ENCODE results near the gene VPS26C.

VPS26C gene

DNA sequence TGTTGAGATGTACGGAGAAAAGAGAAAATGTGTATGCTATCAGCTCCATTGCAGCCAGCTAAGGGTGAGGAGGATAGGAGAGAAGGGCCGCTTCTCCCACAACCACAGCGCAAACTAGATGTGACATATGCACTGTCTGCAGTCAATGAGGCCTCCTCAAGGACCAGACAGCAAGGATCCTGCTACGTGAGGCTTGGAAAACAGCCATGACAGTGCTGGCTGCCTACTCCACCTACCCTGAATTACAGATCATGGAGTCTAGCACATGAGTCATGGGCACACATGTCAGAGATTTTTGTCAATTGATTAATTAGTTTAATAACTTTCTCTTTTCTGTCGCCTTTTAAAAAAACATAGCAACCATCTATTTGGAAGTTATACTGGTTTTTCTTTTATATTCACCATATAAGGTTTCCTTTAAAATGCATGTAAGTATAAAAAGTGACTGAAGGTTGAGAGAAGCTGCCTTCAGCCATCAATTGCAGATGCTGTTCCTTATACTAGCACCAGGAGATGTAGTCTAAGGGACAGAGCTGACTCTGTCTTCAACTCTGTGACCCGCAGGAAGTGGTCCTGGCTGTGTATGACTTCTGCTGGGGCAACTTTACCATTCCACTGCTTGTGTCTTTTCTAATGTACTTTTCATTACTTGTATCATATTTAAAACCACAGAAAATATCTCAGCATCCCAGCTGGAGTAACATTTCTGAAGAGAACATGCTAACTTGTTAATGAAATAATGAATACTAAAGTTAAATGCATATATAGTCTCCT is 3.1 kb downstream of the VPS26C start:
- no peak for ATAC-seq

DNA sequence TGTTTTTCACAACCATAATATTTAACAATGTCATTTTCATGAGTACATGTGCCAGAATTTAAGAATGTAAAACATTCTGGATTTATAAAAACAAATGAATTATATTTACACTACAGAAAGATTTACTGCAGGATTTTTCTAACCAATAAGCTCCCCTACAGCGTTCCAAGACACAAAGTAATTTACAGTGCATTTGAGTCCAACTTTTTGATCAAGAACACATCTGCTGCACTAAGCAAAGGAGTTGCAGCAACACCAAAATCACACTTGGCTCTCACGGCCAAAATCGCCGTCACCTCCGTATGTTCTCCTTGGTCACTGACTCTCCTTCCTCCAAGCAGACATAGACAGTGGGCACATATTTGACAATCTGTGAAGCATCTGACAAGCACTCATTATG is 7.7 kb downstream of the VPS26C start:
- ATAC-seq: no peak

DNA sequence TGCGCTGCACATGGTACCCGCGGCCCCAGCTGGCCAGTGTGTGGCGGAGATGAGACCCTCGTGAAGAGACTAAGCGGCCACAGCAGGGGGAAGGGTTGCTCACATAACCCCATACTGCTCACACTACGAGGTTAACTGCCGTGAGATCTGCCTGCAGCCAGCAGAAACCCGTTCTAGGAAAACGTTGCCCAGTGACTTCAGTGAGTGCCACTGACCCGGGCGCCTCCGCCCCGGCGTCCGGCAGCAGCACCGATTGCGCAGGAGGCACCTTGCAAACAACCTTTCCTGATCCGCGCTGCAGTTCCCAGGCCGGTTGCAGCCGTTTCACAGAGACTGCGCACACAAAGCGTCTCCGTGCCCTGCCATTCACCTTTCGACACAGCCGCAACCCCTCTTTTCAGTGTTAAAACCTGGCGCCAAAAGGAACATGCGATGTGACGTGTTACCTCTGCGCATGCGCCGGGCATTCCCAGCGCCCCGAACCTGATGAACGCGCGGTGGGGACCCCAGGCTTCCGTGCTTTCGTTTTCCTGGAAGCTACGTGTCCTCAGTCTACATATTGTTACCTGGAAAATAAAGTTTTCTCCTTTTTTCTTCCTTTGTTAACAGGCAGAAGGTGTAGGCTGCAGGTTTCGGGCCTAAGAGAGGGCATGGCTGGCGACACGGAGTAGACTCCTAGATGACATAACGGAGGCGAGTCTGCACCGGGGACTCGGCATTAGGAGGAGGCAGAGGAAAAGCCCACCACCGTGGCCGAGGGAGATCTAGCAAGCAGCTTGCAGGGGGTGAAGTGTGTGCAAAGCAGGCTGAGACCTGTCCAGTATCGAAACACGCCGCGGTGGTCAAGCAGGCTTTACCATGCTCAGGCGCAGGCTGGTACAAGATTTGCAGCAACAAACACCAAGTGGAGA is 8.9 kb downstream of the VPS26C start:
- ATAC-seq: peak; percentile 94 to 95

DNA sequence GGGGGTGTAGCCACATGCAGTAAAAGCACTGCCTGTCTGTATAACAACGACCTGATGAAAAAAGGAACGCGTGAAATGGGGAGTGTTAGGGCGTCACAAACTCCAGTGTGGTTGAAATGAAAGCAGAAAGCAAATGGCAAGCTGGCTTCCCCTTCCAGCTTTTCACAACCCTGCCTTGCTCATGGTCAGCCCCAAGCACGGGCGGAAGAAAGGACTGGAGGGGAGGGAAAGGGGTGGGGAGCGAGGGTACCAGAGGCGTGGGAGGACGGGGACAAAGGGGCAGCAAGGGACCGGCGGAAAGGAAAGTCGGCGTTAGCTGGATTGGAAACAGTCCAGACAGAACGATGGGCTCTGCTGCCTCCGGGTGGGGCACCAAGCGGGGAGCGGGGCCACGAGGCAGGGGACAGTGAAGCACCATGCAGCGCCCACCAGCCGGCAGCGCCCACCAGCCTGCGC is 9.6 kb downstream of the VPS26C start:
- ATAC-seq: no peak

DNA sequence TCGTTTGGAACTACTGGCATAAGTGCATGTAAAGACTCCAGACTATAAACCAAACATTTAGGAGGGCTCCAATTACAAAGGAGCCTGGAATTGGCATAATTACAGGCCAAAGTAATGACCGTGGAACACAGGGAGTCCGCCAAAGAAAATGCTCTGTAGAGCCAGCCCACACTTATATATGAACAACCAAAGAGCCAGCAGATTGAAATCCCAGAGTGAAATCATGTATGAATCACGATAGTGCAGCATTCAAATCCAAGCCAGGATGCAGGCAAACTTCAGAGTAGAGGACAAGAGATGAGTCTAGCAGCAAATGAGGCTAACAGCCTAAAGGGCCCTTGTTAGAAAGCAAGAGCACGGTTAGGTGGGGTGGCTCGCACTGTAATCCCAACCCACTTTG is 13.1 kb downstream of the VPS26C start:
- no peak for ATAC-seq

DNA sequence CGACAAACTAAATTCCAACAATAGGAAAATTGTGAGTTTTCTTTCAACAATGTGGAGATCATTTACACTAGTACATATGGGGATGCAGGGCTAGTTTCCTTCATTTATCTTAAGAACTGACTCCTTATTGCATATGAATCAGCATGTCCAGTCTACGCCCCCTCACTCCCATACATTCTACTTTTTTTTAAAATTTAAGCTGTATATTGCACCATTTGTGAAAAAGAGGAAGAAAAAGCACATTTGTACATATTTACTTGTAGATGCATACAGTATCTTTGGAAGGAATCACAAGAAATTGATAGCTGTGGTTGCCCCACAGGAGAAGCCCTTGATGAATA is 15.9 kb downstream of the VPS26C start:
- ATAC-seq: no peak

DNA sequence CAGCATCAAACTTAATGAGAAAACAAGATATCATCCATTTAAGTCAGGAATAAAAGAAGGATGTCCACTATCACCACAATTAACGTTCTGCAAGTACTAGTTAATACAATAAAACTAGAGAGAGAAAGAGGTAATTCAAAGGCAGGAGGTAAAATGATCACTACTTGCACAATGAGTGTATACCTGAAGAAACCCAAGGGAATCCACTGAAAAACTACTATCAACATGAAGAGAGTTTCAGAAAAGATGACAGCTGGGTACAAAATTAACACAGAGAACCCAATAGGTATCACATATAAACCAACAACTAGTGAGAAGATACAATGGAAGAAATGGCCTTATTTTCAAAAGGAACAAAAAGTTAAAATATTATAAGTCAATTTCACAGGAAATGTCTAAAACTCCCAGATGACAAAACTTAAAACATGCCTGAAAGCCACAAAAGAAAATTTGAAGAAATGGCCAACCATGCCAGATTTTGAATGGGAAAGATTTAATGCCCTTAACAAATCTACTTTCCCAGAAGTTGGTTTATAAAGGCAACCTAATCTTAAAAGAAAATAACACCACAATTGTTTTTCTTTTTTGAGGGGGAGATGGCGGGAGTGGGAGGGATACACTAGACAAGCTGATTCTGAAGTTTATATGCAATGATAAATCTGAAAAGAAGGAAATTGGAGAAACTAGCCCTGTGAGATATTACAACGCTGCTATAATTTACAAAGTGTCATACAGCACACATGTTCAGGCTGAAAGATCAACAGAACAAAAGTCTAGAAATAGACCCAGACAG is 17.8 kb downstream of the VPS26C start:
- ATAC-seq: no peak

DNA sequence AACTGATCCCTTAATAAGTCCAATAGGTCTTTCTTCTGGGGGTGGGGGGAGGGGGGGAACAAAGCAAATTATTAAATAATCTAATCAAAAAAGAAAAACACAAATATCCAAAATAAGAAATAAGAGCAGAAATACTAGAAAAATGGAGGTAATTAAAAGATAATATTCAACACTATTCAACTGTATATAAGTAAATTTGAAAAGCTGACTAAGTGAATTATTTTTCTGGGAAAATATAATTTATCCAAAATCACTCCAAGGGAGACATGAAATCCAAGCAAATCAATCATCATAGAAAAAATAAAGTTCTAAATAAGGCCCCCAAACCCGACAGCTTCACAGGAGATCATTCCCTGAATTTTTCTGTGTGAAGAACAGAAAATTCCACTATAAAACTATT is 18.8 kb downstream of the VPS26C start:
- no peak for ATAC-seq

DNA sequence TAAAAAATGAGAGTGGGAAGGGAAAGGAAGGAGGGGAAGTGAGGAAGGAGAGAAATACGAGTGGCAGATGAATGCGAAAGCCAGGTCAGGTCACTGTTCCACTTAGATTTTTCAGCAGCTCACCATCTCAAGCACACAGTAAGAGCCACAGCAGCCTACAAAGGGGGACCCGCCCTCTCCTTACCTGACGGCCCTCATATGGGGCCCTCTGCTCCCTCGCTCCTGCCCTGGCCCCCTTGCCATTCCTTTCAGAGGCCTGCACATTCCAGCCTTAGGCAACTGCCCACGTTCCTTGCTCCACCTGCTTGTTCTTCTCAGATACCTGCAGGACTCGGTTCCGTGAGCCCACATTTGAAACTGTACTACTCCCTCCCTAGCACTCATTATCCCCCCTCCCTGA is 22.0 kb downstream of the VPS26C start:
- no peak for ATAC-seq

DNA sequence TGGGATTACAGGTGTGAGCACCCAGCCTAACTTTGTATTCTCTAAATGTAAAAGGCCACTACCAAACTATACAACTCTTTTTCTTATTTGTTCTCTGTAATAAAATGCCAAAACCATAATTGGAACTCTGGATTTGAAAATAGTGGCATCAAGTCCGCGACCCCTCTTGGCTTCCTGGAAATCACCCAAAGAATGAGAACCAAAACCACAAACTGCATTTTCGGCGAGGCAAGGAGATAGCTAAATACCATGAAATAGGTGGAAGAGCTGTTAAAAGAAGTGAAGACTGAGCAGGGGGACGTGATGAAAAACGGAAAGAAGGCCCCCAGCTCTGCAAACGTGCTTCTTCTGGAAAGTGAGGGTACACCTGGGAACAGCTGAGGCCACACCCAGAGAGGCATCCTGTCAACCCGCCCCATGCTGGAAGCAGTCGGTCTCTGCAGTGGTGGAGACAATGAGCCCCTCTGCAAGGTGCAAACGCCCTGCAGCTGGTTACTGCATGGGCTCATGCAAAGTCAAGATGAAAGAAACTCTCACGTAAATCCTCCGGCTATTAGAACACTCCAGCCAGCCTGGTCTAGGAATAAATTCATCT is 22.5 kb downstream of the VPS26C start:
- peak in 1 of 2 donors; percentile 20 for ATAC-seq

DNA sequence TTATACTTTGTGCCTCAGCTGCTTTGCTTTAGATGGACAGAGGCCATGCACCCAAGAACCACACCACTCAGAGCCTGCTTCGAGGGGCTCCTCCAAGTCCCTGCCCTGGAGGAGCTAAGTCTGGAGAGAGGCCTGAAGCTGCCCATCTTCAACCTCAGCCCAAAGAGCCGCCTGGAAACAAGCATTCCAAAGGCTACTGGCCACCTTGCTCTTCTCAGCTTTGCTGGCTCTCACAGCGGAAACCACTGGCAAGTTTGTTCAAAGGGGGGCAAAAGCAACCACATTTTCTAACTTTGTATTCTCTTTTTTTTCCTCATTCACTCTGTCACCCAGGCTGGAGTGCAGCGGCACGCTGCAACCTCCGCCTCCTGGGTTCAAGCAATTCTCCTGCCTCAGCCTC is 23.2 kb downstream of the VPS26C start:
- no peak for ATAC-seq

DNA sequence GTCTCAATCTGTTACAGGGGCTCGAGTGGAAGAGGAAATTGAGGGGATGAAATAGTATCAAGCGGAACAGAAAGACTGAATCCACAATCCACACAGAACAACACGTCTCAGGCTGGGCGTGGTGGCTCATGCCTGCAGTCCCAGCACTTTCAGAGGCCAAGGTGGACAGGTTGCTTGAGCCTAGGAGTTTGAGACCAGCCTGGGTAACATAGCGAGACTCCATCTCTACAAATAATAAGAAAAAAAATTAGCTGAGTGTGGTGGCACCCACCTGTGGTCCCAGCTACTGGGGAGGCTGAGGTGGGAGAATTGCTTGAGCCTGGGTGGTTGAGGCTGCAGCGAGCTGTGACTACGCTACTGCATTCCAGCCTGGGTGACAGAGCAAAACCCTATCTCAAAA is 25.7 kb downstream of the VPS26C start:
- no peak for ATAC-seq

DNA sequence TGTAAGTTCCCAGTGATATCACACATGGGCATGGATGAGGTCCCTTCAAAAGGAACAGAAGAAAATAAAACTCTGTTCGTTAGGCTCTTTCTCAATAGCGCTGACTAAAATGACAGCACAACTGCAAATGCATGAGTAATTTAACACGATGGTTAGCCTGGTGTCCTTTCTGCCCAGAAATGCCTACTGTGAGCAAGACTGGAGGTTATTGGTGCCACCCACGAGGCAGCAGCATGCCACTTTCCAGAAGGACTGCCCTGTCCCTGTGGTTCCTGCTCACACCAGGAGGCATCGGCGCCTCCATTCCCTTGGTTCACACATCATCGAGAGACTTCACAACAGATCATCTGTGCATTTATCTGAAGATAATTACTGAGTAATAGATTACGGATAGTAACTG is 26.2 kb downstream of the VPS26C start:
- no peak for ATAC-seq

DNA sequence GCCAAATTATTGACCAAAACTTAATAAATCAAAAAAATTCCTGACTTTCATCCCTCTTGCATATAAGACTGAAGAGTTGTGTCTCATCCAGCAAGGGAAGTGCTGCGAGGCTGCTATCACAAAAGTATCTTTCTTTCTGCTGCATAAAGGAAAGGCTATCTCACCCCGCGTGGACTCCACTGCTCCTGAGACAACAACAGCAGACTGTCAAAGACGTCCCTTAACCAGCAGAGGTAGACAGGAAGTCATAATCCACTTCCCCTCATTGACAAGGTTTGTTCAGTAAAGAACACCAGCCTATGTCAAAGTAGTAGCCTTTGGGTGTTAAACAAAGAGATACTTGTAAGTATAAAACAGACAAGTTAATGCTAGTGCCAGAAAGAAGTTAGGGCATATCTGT is 29.4 kb downstream of the VPS26C start:
- ATAC-seq: no peak

DNA sequence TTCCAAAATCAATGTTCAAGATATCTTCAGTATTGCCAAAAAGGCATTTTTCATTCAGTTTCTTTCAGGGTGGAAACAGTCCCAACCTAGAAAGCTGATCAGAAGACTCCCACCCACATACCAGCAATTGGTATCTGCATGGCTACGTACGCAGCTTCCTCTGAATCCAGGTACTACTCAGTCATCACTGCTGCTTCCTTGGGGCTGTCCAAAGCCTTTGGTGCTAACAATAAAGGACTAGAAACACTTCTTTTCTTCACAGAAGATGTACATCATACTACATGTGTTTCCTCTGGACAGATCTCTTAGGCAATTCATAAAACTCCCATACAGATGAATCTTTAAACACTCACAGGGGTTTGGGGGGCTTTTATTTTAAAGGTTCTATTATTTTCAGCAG is 29.8 kb downstream of the VPS26C start:
- ATAC-seq: no peak

DNA sequence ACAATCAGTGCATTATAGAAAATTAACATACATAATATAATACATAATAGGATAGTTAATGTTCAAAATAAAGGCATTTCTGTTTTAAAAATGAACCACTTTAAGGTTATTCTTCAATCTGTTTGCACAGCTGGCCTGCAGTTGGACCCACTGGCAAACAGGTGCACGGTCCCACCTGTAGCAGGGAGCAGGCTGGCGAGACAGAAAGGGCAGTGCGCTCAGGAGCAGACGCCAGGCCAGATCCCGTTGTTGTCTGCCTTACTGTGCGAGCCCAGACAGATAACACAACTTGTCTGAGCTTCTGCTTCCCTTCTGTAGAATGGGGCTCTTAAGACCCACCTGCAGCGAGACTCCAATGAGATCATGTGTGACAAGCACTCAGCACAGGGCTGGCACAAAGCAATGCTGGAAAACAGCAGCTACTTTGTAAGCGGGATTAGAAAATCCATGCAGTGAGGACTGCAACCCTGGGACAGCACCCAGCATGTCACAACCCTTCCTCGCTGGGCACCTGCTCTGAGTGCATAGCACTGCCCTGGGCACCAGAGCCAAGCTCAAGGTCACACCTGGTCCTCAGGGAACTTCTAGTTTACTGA is 33.5 kb downstream of the VPS26C start:
- ATAC-seq: no peak

DNA sequence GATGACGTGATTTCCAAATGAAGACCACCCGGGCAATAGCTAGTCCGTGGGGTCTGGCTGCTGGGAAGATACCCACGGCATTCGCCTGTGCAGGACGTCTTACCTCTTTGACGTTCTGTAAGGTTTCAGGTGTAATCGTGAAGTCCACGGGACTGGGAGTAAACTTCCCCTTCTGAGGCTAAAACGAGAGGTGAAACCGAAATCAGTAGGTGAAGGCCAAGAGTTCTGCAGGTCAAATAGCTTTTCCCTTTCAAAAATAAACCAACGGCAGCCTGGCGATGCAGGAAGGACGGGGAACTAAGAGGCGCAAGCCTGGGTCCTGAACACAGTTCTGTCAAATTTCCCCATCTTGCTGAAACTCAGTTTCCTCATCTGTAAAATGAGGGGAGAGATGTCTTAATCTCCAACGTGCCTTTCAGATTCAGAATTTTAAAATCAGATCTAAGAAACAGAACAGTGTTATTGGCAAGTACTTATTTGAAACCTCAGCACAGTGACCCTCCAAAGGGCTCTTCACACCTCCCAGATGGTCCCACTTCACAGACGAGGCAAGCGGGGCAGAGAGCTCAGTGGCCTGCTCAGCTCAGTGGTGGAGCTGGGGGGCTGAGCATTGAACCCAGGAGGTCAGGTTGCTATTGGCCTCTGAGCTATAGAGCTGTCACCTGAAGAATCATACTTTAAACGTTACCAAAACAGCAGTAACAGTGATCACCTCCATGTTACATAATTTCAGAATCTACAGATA is 34.7 kb downstream of the VPS26C start:
- no peak for ATAC-seq

DNA sequence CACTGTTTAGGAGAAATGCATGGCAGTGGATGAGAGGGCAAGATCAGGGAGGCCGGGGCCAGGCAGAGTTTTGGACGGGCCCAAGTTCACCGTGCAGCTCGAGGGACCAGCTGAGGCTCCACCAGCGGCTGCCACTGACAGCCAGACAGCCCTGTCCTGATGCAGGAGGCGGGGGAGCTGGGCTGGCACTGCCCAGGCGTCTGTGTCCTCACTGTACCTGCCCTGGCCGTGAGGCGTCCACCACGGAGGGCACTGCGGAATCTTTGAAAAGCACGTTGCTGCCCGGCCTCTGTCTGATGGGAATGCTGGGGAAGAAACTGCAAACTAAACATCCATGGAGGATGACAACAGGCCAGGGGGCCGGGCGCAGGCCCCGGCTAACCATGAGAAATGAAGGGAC is 35.5 kb downstream of the VPS26C start:
- ATAC-seq: no peak

DNA sequence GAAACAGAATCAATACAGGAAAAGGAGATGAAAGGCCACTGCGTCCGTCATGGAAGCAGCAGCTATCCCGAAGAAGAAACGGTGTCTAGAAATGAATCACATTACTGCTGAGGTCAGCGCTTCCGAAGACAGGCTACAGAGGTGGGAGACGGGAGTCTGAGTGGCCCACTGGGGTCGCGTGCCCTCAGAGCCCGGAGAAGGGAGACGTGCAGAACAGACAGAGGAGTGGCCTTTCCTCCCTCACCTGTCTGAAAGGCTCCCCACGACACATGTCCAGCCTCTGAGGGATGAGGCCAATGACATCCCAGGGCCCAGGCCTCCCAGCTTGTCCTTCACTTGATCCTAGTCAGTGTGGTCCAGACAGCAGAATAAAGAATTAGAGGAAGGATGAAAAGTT is 35.9 kb downstream of the VPS26C start:
- no peak for ATAC-seq

DNA sequence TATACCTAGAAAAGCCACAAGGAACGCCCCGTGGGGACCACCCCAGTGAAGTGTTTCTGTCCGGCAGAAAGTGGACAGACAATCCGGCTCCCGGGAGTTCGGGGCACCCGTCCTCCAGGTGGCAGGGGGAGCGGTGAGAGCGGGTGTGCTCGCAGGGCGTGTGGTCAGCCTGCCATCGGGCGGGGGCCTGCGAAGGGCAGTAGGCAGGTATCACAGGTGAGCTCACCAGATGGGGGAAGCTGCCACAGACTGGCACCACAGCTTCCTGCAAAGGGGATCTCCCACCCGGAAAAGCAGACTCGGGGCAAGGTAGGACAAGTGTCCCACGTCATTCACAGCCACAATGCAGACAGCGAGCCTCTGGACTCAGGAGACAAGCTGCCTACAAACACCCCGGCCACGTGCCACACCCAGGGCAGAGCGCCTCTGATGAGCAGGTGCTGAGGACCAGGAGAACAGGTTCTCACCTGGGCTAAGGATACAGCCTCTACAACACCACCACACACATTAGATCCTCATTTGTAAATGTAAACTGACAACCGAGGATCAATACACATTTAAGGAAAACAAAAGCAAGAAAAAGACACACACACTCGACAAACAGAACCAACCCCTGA is 36.4 kb downstream of the VPS26C start:
- ATAC-seq: no peak

DNA sequence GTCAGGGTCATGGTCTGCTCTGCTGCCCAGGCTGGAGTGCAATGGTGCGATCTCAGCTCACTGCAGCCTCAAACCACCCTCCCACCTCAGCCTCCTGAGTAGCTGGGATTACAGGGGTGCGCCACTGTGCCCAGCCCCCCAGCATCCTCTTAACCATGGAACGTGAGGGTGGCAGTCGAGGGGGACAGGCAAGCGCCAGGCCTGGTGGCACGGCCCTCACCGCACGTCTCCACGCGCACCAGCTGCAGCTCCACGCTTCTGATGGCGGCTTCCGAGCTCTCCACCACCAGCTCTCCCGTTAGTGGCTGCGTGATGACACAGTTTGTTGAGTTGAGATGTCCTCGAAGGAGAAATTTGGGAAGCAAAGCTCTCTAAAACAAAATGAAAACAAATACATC is 39.1 kb downstream of the VPS26C start:
- no peak for ATAC-seq

All from activated CD4-positive, CD25-positive, alpha-beta regulatory T cell treated with anti-CD3 and anti-CD28 coated beads, Interleukin-2, amount 50 U/mL, for 24 hours (primary cell).